ENCODE measurements around the gene SLC15A2. TPM values are rescaled to one million over a fixed set of nuclear protein-coding genes. Genes with fewer than 3 reads are reported as not detected.

Gene SLC15A2
- total RNA-seq, 1 donor from 2014 or later: 0.40 TPM

GRCh38 chr3:121897296-121897695 is 3.1 kb downstream of the SLC15A2 start:
- Mint-ChIP-seq H3K27me3 (ENCODE audit: unreplicated experiment) (peaks cover 3% of the 10 kb centered on the region), H3K9me3 (ENCODE audit: unreplicated experiment) (no peaks in the 10 kb centered on the region), H3K27ac (ENCODE audit: unreplicated experiment) (no peak overlapping the region), H3K4me3 (ENCODE audit: unreplicated experiment) (no peak overlapping the region), H3K36me3 (ENCODE audit: unreplicated experiment) (no peaks in the 10 kb centered on the region), H3K4me1 (ENCODE audit: unreplicated experiment) (no peaks in the 10 kb centered on the region)
- DNase-seq (ENCODE audit: extremely low spot score, unreplicated experiment): no peak
- no peak for TF ChIP-seq CTCF (IDR thresholded peaks at IDR 0.05)

- no peak overlapping the region for H3K4me3 Mint-ChIP-seq (ENCODE audit: unreplicated experiment)
- no peaks in the 10 kb centered on the region for H3K27me3 Mint-ChIP-seq (ENCODE audit: unreplicated experiment)
- peaks cover 3% of the 10 kb centered on the region for H3K9me3 Mint-ChIP-seq (ENCODE audit: unreplicated experiment)
These were observed 19.2 kb downstream of the SLC15A2 start for GRCh38 chr3:121913305-121913990.

GRCh38 chr3:121914081-121914998 is 20.1 kb downstream of the SLC15A2 start:
- Mint-ChIP-seq H3K4me3 (ENCODE audit: unreplicated experiment) (no peak overlapping the region), H3K27me3 (ENCODE audit: unreplicated experiment) (no peaks in the 10 kb centered on the region), H3K9me3 (ENCODE audit: unreplicated experiment) (no peaks in the 10 kb centered on the region), H3K4me1 (ENCODE audit: unreplicated experiment) (no peaks in the 10 kb centered on the region), H3K27ac (ENCODE audit: unreplicated experiment) (no peak overlapping the region), H3K36me3 (ENCODE audit: unreplicated experiment) (no peaks in the 10 kb centered on the region)
- TF ChIP-seq CTCF (IDR thresholded peaks at IDR 0.05): no peak
- DNase-seq (ENCODE audit: extremely low spot score, unreplicated experiment): no peak

More at GRCh38 chr3:121913305-121913990, 19.2 kb downstream of the SLC15A2 start:
- no peak for TF ChIP-seq CTCF (IDR thresholded peaks at IDR 0.05)
- H3K36me3 Mint-ChIP-seq (ENCODE audit: unreplicated experiment): no peaks in the 10 kb centered on the region
- no peaks in the 10 kb centered on the region for H3K4me1 Mint-ChIP-seq (ENCODE audit: unreplicated experiment)
- DNase-seq (ENCODE audit: extremely low spot score, unreplicated experiment): no peak
- no peak overlapping the region for H3K27ac Mint-ChIP-seq (ENCODE audit: unreplicated experiment)

- Mint-ChIP-seq H3K36me3 (ENCODE audit: unreplicated experiment) (no peaks in the 10 kb centered on the region), H3K27ac (ENCODE audit: unreplicated experiment) (no peak overlapping the region), H3K27me3 (ENCODE audit: unreplicated experiment) (no peaks in the 10 kb centered on the region), H3K4me1 (ENCODE audit: unreplicated experiment) (no peaks in the 10 kb centered on the region), H3K4me3 (ENCODE audit: unreplicated experiment) (no peak overlapping the region), H3K9me3 (ENCODE audit: unreplicated experiment) (no peaks in the 10 kb centered on the region)
- DNase-seq (ENCODE audit: extremely low spot score, unreplicated experiment): no peak
- no peak for TF ChIP-seq CTCF (IDR thresholded peaks at IDR 0.05)
These were observed 22.0 kb downstream of the SLC15A2 start for GRCh38 chr3:121916189-121916588.

Measured in osteocyte (in vitro differentiated cells).